GM12875 (cell line): ENCODE measurements around the gene PDGFA.

Experiments
- H3K4me3 ChIP-seq: one replicate; pipeline ENCODE4 v1.5.1; 2011; ENCODE audit warnings: low read depth, low read length, control low read depth
- TF ChIP-seq, protein P1 (sequence below): IDR thresholded peaks from 2 replicates; pipeline ENCODE4 v1.5.1; 2011; ENCODE audit warnings: low read depth, mild to moderate bottlenecking, control low read depth, inconsistent platforms, low read length, moderate library complexity, borderline replicate concordance; ENCODE audit not compliant: insufficient read depth

The PDGFA gene

DNA sequence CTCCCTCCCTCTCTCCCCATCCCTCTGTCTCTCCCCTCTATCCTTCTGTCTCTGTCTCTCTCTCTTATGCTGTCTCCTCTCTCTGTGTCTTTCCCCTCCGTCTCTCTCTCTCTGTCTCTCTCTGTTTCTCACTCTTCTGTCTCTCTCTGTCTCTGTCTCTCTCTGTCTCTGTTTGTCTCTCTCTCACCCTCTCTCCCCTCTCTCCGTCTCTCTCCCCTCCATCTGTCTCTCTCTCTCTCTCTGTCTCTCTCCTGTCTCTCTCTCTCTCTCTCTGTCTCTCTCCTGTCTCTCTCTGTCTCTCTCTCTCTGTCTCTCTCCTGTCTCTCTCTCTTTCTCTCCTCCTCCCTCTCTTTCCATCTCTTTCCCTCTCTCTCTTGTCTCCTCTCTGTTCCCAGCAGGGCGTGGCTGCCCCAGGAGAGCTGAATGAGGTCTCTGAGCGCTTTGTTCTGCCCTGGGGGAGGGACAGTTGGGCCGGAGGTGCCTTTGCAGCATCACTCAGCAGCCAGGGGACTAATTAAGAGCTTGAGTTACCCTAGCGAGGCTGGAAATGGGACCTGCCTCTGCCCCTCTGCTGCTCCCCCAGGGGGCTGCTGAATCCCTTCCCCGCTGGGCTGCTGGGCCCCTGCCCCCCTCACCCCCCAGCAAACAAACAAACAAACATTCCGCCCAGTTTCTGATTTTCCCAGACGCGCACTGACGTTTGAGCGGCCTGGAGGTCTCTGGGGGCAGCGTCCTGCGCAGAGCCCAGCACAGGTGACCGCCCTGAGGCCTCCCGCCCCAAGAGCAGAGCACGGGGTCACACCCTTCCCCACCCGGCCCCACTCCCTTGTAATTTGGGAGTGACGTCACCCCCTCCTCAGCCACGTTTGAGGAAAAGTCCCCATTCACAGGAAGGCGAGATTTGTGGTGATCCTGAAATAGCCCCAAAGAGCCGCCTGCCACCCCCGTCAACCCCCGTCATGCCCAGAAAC, 68.1 kb downstream of the PDGFA start:
- H3K4me3 ChIP-seq, result no peak overlapping the region
- TF ChIP-seq, protein P1, sequence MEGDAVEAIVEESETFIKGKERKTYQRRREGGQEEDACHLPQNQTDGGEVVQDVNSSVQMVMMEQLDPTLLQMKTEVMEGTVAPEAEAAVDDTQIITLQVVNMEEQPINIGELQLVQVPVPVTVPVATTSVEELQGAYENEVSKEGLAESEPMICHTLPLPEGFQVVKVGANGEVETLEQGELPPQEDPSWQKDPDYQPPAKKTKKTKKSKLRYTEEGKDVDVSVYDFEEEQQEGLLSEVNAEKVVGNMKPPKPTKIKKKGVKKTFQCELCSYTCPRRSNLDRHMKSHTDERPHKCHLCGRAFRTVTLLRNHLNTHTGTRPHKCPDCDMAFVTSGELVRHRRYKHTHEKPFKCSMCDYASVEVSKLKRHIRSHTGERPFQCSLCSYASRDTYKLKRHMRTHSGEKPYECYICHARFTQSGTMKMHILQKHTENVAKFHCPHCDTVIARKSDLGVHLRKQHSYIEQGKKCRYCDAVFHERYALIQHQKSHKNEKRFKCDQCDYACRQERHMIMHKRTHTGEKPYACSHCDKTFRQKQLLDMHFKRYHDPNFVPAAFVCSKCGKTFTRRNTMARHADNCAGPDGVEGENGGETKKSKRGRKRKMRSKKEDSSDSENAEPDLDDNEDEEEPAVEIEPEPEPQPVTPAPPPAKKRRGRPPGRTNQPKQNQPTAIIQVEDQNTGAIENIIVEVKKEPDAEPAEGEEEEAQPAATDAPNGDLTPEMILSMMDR, result no peak

DNA sequence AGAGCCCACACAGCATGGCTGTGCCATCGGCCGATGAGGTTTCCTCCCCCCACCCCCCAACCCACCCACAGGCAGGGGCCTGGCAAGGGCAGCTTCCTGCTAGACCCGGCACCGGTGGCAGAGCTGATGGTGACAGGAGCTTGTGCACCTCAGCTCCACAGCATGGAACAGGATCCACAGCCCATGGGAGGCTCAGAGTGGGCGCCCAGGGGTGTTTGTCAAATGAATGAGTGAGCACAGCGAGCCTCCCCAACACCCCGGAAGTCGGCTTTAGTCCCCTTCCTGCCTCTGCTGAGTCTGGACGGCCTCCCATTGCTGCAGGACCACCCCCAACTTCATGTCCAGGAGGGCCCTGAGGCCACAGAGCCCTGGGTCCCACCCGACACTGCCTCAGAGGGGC, 68.9 kb downstream of the PDGFA start:
- TF ChIP-seq, protein P1, result no peak
- H3K4me3 ChIP-seq, result no peak overlapping the region

DNA sequence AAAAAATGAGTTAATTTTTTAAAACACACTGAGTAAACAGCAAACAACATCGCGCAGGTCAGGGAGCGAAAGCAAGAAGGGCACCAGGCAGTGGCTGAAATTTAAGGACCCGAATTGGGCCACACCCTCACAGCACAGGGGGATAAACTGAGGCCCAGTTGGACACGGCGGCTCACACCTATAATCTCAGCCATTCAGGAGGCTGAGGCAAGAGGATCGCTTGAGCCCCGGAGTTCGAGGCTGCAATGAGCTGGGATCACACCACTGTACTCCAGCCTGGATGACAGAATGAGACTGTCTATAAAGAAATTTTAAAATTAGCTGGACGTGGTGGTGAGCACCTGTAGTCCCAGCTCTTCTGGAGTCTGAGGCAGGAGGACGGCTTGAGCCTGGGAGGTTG, 69.6 kb downstream of the PDGFA start:
- TF ChIP-seq, protein P1, result no peak
- H3K4me3 ChIP-seq, result no peak overlapping the region

DNA sequence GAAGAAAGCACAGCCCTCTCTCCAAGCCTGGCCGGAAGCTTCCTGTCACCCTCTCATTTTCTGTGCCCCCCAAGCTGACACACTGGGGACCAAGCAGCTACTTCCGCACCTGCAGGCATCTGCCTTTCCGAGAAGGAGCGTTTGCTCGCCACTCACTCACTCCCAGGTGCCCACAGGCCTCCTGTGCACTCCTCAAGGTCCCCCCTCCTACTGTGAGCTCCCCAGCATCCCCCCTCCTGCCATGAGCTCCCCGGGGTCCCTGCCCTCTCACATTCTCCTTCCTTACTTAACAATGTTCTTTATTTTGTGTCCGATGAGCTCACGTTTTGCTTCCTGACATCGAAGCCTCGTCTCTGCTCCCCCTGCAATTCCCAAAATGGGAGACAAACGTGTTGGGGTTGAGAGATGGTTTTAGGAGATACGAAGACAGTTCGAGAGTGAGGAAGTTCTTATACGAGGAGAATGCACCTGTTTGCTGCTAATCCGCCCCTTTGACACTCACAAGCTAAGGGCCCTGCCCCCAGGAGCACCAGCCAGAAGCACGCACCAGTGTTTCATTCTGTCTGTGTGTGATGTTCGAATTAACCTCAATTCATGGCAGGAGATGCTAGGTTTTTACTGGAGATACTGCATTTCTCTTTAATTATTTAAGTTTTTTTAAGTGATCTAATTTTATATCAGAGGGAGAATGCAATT, 70.2 kb downstream of the PDGFA start:
- H3K4me3 ChIP-seq, result no peak overlapping the region
- TF ChIP-seq, protein P1, result no peak

DNA sequence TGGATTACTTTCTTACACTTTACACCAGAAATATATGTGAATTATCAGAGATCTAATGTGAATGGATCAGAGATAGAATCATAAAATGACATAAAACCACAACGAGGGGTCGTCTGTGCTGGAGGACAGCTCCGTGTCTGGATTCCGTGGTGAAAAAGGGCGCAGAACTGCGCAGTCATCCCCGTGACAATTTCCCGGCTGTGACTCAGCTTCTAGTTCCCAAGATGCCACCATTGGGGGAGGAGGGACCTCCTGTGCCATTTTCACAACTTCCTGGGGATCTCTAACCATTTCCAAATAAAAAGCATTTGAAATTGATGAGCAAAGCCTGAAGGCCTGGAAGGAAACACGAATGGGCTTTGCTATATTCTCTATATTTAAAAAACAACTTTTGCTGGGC, 72.1 kb downstream of the PDGFA start:
- no peak overlapping the region for H3K4me3 ChIP-seq
- TF ChIP-seq, protein P1, result no peak
